Stomach (tissue), 9 donors: Measurements from ENCODE around the gene KCNMB3. TPM values are rescaled to one million over a fixed set of nuclear protein-coding genes. Genes with fewer than 3 reads are reported as not detected.
"Not testable (repeated sequence)": the region's sequence is repeated elsewhere in the genome, so short reads cannot be mapped to it uniquely, and the experiment has no call there.

Source experiments
- DNase-seq, 2 donors: peaks; one replicate each; pipeline versions ENCODE4 v3.0.0 to v3.0.0-alpha.2; 2013 to 2019
- H3K27ac ChIP-seq, 5 donors: fragments of 200-600 bp in 4 of 5; sonication (generic) in 4 of 5; one replicate each; pipeline ENCODE4 v1.5.1; 2013 to 2019; ENCODE audit warnings: mild to moderate bottlenecking in 1 of 5, moderate library complexity in 1 of 5
- H3K27me3 ChIP-seq, 3 donors: fragments of 200-600 bp; sonication (generic); one replicate each; pipeline ENCODE4 v1.5.1; 2017 to 2019; ENCODE audit warnings: mixed run types in 1 of 3
- H3K36me3 ChIP-seq, 4 donors: fragments of 200-600 bp; sonication (generic); 1 replicate in 3 of 4; 2 replicates in 1 of 4; pipeline ENCODE4 v1.5.1; 2016 to 2019
- H3K4me1 ChIP-seq, 4 donors: fragments of 200-600 bp; sonication (generic); one replicate each; pipeline ENCODE4 v1.5.1; 2016 to 2019
- H3K4me3 ChIP-seq, 4 donors: fragments of 200-600 bp; sonication (generic) in 3 of 4; one replicate each; pipeline ENCODE4 v1.5.1; 2016 to 2019; ENCODE audit warnings: mild to moderate bottlenecking in 1 of 4
- H3K9me3 ChIP-seq, 4 donors: fragments of 200-600 bp; sonication (generic); one replicate each; pipeline ENCODE4 v1.5.1; 2016 to 2019
- CTCF ChIP-seq, 7 experiments: fragments of 450-650 bp in 4 of 7; fragments of 200-600 bp in 3 of 7; sonication (generic) in 3 of 7; IDR thresholded peaks; one replicate each; pipeline ENCODE4 v1.5.1; 2016 to 2019; ENCODE audit warnings: antibody characterized with exemption in 7 of 7, control low read depth in 2 of 7, mild to moderate bottlenecking in 1 of 7
- EP300 ChIP-seq: sonication (generic); formaldehyde crosslinking; IDR thresholded peaks from one replicate; pipeline ENCODE4 v1.6.1; 2017; ENCODE audit warnings: antibody characterized with exemption
- POLR2A ChIP-seq, 4 donors: fragments of 450-650 bp; IDR thresholded peaks; one replicate each; pipeline ENCODE4 v1.6.1; 2016; ENCODE audit warnings: antibody characterized with exemption in 4 of 4, control low read depth in 2 of 4, mild to moderate bottlenecking in 1 of 4, moderate library complexity in 1 of 4
- POLR2AphosphoS5 ChIP-seq, 3 donors: sonication (generic); formaldehyde crosslinking; IDR thresholded peaks; one replicate each; pipeline ENCODE4 v1.6.1; 2016; ENCODE audit warnings: antibody characterized with exemption in 3 of 3
- WGBS, 5 donors: extraction: QIAGEN DNeasy Blood & Tissue Kit in 3 of 5; methylation state at CpG; one replicate each; pipeline versions ENCODE4 v1.1.5 to v1.1.7; 2013 to 2018; 5-methylcytosine and 5-hydroxymethylcytosine counted together
- intact Hi-C: fragments of 100-400 bp; cut with DNase I; formaldehyde crosslinking; loops from one replicate; pipeline ENCODE4 v1.15.1; 2023; ENCODE audit warnings: low total_unique reads
- polyA plus RNA-seq, 3 donors: library from polyadenylated mRNA; stranded (reverse); fragments of 200-250 nt; gene quantifications; one replicate each; pipeline ENCODE4 v1.2.3, GENCODE V29; 2013
- total RNA-seq, 5 donors: library from RNA; depleted of rRNA; stranded (reverse); fragments of >200 nt; gene quantifications; one replicate each; pipeline versions ENCODE4 v1.1.0 to v1.2.3, GENCODE V29; 2014 to 2016
- donor health status: healthy with polysubstance abuse.
- donor health status: Bipolar disorder and iron deficiency.
- donor health status: healthy.

Gene KCNMB3
- total and polyA plus RNA-seq, 8 donors: 0.58 to 7.2 (median 2.0) TPM; not detected in 1

GRCh38 chr3:179258820-179259219, 7.9 kb upstream of the KCNMB3 start:
- H3K4me1 ChIP-seq: peaks cover 0 to 21% (median 10%) of the 10 kb centered on the region in 4 donors
- intact Hi-C loops: no loop called here
- 77 to 95% (median 86%) methylated on average over 5 of the region's 5 CpGs for WGBS, 5 donors
- H3K27ac ChIP-seq: no peak overlapping the region
- H3K27me3 ChIP-seq: no peaks in the 10 kb centered on the region
- TF ChIP-seq EP300 (no peak), POLR2A (IDR thresholded peaks at IDR 0.05) (no peak), POLR2AphosphoS5 (IDR thresholded peaks at IDR 0.05) (no peak), CTCF (IDR thresholded peaks at IDR 0.05) (no peak)
- H3K9me3 ChIP-seq: peaks cover 0 to 24% (median 6%) of the 10 kb centered on the region in 4 donors
- H3K4me3 ChIP-seq: no peak overlapping the region
- H3K36me3 ChIP-seq: no peaks in the 10 kb centered on the region
- no peak for DNase-seq

- H3K36me3 ChIP-seq, H3K27ac ChIP-seq, H3K4me3 ChIP-seq, DNase-seq, intact Hi-C loops, H3K27me3 ChIP-seq: not testable (repeated sequence)
- Histone ChIP-seq H3K9me3 (peaks cover 0 to 24% (median 6%) of the 10 kb centered on the region in 4 donors), H3K4me1 (peaks cover 0 to 21% (median 10%) of the 10 kb centered on the region in 4 donors)
- 92 to 98% (median 96%) methylated on average over 11 of the region's 11 CpGs for WGBS, 5 donors
Measured at GRCh38 chr3:179257742-179258141, 6.8 kb upstream of the KCNMB3 start.

- no peak for DNase-seq
- TF ChIP-seq POLR2A (IDR thresholded peaks at IDR 0.05) (no peak), CTCF (IDR thresholded peaks at IDR 0.05) (no peak), EP300 (no peak), POLR2AphosphoS5 (IDR thresholded peaks at IDR 0.05) (no peak)
- intact Hi-C loops: no loop called here
- peaks cover 0 to 24% (median 6%) of the 10 kb centered on the region in 4 donors for H3K9me3 ChIP-seq
- peaks cover 0 to 19% (median 9%) of the 10 kb centered on the region in 4 donors for H3K4me1 ChIP-seq
- WGBS, 5 donors: 86 to 89% (median 87%) methylated on average over 2 of the region's 2 CpGs
- H3K4me3 ChIP-seq: no peak overlapping the region
- no peaks in the 10 kb centered on the region for H3K36me3 ChIP-seq
- no peaks in the 10 kb centered on the region for H3K27me3 ChIP-seq
- H3K27ac ChIP-seq: no peak overlapping the region
Measured at GRCh38 chr3:179256813-179257212, 5.9 kb upstream of the KCNMB3 start.

GRCh38 chr3:179247289-179248015, 3.5 kb downstream of the KCNMB3 start:
- WGBS, 5 donors: 93 to 97% (median 95%) methylated on average over 3 of the region's 3 CpGs
- Histone ChIP-seq H3K9me3 (no peaks in the 10 kb centered on the region), H3K36me3 (peaks cover 0 to 37% (median 20%) of the 10 kb centered on the region in 4 donors), H3K4me1 (peaks cover 0 to 7% (median 2%) of the 10 kb centered on the region in 4 donors), H3K27me3 (no peaks in the 10 kb centered on the region), H3K4me3 (no peak overlapping the region), H3K27ac (no peak overlapping the region)
- TF ChIP-seq POLR2AphosphoS5 (IDR thresholded peaks at IDR 0.05) (no peak), CTCF (IDR thresholded peaks at IDR 0.05) (no peak), EP300 (no peak), POLR2A (IDR thresholded peaks at IDR 0.05) (no peak)
- no peak for DNase-seq
- intact Hi-C loops: no loop called here

GRCh38 chr3:179244878-179245277, 6.0 kb downstream of the KCNMB3 start:
- 88 to 100% (median 94%) methylated on average over 1 of the region's 1 CpG for WGBS, 5 donors
- Histone ChIP-seq H3K36me3 (peaks cover 0 to 24% (median 12%) of the 10 kb centered on the region in 4 donors), H3K27me3 (no peaks in the 10 kb centered on the region), H3K4me3 (no peak overlapping the region), H3K27ac (no peak overlapping the region), H3K9me3 (no peaks in the 10 kb centered on the region), H3K4me1 (no peaks in the 10 kb centered on the region)
- intact Hi-C loops: no loop called here
- DNase-seq: no peak
- TF ChIP-seq POLR2AphosphoS5 (IDR thresholded peaks at IDR 0.05): no peak
- no peak for TF ChIP-seq CTCF (IDR thresholded peaks at IDR 0.05)
- TF ChIP-seq POLR2A (IDR thresholded peaks at IDR 0.05): no peak
- TF ChIP-seq EP300: no peak

- H3K9me3 ChIP-seq, H3K4me1 ChIP-seq, DNase-seq, intact Hi-C loops, H3K27me3 ChIP-seq, H3K4me3 ChIP-seq, H3K27ac ChIP-seq: not testable (repeated sequence)
- 92 to 97% (median 93%) methylated on average over 1 of the region's 2 CpGs for WGBS, 5 donors
- H3K36me3 ChIP-seq: peaks cover 0 to 15% (median 6%) of the 10 kb centered on the region in 4 donors
Measured at GRCh38 chr3:179242859-179243258, 8.1 kb downstream of the KCNMB3 start.

- H3K27ac ChIP-seq, DNase-seq, intact Hi-C loops, H3K4me3 ChIP-seq, H3K9me3 ChIP-seq, H3K27me3 ChIP-seq, H3K4me1 ChIP-seq: not testable (repeated sequence)
- peaks cover 0 to 16% (median 2%) of the 10 kb centered on the region in 4 donors for H3K36me3 ChIP-seq
- 31 to 56% (median 39%) methylated on average over 1 of the region's 1 CpG for WGBS, 5 donors
Measured at GRCh38 chr3:179240299-179240698, 10.6 kb downstream of the KCNMB3 start.
